Panc1 (cell line): ENCODE data around the gene PSMB2.

Source experiments
- TF ChIP-seq, protein P1 (sequence below): fragments of 450-650 bp; IDR thresholded peaks from 2 replicates; pipeline ENCODE4 v1.5.1; 2017; ENCODE audit warnings: mild to moderate bottlenecking
- TF ChIP-seq, protein P2 (sequence below), 2 experiments: IDR thresholded peaks; 2 replicates each; pipeline ENCODE4 v1.6.1; 2011 to 2012; ENCODE audit warnings: low read depth in 2 of 2, control low read depth in 1 of 2, low read length in 1 of 2, mild to moderate bottlenecking in 1 of 2, moderate library complexity in 1 of 2; ENCODE audit not compliant: insufficient read depth in 1 of 2

DNA sequence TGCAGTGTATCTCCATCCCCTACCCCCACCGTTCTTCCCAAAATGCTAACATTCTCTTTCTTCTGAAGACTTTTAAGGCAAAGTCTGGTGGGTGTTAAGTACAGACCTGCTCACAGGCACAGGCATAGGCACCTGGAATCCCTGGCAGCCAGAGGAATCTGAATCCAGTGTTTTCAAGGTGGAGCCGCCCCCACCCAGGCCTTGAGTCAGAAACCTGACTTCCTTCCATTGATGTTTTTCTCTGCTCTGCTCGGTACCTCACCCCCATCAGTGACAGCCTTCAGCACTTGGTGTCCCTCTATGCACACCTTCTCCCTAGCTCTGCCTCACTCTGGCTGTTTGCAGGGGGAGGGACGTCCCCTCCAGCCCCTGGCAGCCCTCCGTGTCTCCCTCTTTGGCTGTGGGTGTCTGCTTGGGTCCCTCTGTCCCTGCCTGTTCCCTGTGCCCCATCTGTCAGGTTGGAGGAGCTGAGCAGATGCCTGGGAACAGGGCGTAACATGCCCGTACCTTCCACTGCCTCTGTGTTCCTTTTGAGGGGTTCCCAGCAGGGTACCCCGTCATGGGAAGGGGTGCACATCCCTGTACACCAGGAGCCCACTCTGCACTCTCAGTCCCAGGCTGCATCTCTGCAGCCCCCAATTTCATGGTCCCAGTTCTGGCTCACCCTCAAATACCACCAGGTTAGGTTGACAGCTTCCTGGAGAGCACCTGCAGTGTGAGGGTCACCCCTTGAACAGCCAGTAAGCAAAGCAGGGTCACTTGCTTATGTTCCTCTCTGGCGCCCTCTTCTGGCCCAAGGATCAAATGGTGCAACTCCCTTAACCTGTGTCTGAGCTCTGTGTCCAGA, 77.1 kb downstream of the PSMB2 start:
- TF ChIP-seq, protein P1, sequence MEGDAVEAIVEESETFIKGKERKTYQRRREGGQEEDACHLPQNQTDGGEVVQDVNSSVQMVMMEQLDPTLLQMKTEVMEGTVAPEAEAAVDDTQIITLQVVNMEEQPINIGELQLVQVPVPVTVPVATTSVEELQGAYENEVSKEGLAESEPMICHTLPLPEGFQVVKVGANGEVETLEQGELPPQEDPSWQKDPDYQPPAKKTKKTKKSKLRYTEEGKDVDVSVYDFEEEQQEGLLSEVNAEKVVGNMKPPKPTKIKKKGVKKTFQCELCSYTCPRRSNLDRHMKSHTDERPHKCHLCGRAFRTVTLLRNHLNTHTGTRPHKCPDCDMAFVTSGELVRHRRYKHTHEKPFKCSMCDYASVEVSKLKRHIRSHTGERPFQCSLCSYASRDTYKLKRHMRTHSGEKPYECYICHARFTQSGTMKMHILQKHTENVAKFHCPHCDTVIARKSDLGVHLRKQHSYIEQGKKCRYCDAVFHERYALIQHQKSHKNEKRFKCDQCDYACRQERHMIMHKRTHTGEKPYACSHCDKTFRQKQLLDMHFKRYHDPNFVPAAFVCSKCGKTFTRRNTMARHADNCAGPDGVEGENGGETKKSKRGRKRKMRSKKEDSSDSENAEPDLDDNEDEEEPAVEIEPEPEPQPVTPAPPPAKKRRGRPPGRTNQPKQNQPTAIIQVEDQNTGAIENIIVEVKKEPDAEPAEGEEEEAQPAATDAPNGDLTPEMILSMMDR: peak; percentile 94
- TF ChIP-seq, protein P2, sequence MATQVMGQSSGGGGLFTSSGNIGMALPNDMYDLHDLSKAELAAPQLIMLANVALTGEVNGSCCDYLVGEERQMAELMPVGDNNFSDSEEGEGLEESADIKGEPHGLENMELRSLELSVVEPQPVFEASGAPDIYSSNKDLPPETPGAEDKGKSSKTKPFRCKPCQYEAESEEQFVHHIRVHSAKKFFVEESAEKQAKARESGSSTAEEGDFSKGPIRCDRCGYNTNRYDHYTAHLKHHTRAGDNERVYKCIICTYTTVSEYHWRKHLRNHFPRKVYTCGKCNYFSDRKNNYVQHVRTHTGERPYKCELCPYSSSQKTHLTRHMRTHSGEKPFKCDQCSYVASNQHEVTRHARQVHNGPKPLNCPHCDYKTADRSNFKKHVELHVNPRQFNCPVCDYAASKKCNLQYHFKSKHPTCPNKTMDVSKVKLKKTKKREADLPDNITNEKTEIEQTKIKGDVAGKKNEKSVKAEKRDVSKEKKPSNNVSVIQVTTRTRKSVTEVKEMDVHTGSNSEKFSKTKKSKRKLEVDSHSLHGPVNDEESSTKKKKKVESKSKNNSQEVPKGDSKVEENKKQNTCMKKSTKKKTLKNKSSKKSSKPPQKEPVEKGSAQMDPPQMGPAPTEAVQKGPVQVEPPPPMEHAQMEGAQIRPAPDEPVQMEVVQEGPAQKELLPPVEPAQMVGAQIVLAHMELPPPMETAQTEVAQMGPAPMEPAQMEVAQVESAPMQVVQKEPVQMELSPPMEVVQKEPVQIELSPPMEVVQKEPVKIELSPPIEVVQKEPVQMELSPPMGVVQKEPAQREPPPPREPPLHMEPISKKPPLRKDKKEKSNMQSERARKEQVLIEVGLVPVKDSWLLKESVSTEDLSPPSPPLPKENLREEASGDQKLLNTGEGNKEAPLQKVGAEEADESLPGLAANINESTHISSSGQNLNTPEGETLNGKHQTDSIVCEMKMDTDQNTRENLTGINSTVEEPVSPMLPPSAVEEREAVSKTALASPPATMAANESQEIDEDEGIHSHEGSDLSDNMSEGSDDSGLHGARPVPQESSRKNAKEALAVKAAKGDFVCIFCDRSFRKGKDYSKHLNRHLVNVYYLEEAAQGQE (IDR thresholded peaks at IDR 0.05; ENCODE audit: insufficient read depth in 1 of 2, low read depth in 2 of 2, low read length in 1 of 2): no peak
